MCF 10A (cell line): ENCODE data around the gene LRMDA. TPM values are rescaled to one million over a fixed set of nuclear protein-coding genes. Genes with fewer than 3 reads are reported as not detected.

Experiments used
- BruUV-seq: library from RNA; stranded (reverse); fragments of 400-500 nt; replicated peaks from 2 replicates; lab custom pipeline; 2021; lab: Mats Ljungman, UMichigan
- CTCF ChIA-PET: fragments of 300-600 bp; sonication (Branson Sonifier 250); formaldehyde crosslinking; extraction: SDS; loops from one replicate; lab custom pipeline; 2021; ENCODE audit warnings: antibody characterized with exemption, inconsistent platforms; lab: Yijun Ruan, JAX
- POLR2A ChIA-PET: fragments of 300-600, 350-650 bp; sonication (Branson Sonifier 250); formaldehyde crosslinking; extraction: SDS; loops from one replicate; lab custom pipeline; 2020; ENCODE audit warnings: antibody characterized with exemption, inconsistent platforms; lab: Yijun Ruan, JAX
- DNase-seq: peaks from one replicate; pipeline ENCODE4 v3.0.0-alpha.2; 2018; ENCODE audit not compliant: unreplicated experiment
- H3K27ac Mint-ChIP-seq: one replicate; pipeline ENCODE4 v1.8.0; 2022; ENCODE audit warnings: mild to moderate bottlenecking, low read depth, mixed read lengths; ENCODE audit not compliant: unreplicated experiment
- H3K27me3 Mint-ChIP-seq: one replicate; pipeline ENCODE4 v1.8.0; 2022; ENCODE audit warnings: mixed read lengths; ENCODE audit not compliant: insufficient read depth, unreplicated experiment
- H3K36me3 Mint-ChIP-seq: one replicate; pipeline ENCODE4 v1.8.0; 2022; ENCODE audit warnings: mild to moderate bottlenecking, moderate library complexity, mixed read lengths; ENCODE audit not compliant: insufficient read depth, unreplicated experiment
- H3K4me1 Mint-ChIP-seq: one replicate; pipeline ENCODE4 v1.8.0; 2022; ENCODE audit warnings: mixed read lengths; ENCODE audit not compliant: insufficient read depth, unreplicated experiment
- H3K4me3 Mint-ChIP-seq: one replicate; pipeline ENCODE4 v1.8.0; 2022; ENCODE audit warnings: mild to moderate bottlenecking, moderate library complexity, mixed read lengths; ENCODE audit not compliant: unreplicated experiment
- H3K9me3 Mint-ChIP-seq: one replicate; pipeline ENCODE4 v1.8.0; 2022; ENCODE audit warnings: mixed read lengths; ENCODE audit not compliant: unreplicated experiment
- intact Hi-C: fragments of 100-400 bp; cut with micrococcal nuclease; formaldehyde crosslinking; loops from 2 replicates; pipeline ENCODE4 v1.14.1; 2022
- total RNA-seq: library from RNA; stranded (reverse); gene quantifications from 2 replicates; pipeline ENCODE4 v1.2.3, GENCODE V29; 2022
- TF ChIP-seq, protein P1 (sequence below): fragments of 200-600 bp; IDR thresholded peaks from one replicate; pipeline ENCODE4 v1.8.0; 2022; ENCODE audit warnings: antibody characterized with exemption, mild to moderate bottlenecking; ENCODE audit not compliant: unreplicated experiment

Gene LRMDA
- total RNA-seq, 1 experiment from 2014 or later = not detected

DNA sequence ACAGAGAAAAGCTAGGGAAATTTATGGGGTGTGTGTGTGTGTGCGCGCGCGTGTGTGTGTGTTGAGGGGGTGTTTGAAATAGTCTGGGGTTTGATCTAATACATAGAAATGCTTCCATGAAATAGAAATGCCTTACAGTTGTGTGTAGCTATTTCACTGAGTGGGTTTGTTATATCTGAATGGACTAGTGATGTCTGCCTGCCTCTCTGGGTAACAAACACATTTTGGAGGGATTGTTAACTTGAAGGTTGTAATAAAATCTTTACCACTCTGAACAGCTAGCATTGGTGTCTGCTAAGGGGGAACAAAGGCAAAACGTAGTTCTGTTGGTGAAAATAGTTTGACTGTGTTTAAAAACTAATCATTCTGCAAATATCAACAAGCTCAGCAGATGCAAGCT, 509.3 kb downstream of the LRMDA start:
- ChIA-PET CTCF (interaction anchor here (0.6 to 1.0 kb wide), 3 partner anchors 17 to 1191 kb away, joined by 3 read pairs; no protein-coding TSS in a partner anchor), POLR2A (no interaction called here)
- Mint-ChIP-seq H3K36me3 (no peaks in the 10 kb centered on the region), H3K9me3 (peaks cover 8% of the 10 kb centered on the region), H3K27ac (no peak overlapping the region), H3K27me3 (peaks cover 37% of the 10 kb centered on the region), H3K4me3 (no peak overlapping the region), H3K4me1 (no peaks in the 10 kb centered on the region)
- TF ChIP-seq, protein P1, sequence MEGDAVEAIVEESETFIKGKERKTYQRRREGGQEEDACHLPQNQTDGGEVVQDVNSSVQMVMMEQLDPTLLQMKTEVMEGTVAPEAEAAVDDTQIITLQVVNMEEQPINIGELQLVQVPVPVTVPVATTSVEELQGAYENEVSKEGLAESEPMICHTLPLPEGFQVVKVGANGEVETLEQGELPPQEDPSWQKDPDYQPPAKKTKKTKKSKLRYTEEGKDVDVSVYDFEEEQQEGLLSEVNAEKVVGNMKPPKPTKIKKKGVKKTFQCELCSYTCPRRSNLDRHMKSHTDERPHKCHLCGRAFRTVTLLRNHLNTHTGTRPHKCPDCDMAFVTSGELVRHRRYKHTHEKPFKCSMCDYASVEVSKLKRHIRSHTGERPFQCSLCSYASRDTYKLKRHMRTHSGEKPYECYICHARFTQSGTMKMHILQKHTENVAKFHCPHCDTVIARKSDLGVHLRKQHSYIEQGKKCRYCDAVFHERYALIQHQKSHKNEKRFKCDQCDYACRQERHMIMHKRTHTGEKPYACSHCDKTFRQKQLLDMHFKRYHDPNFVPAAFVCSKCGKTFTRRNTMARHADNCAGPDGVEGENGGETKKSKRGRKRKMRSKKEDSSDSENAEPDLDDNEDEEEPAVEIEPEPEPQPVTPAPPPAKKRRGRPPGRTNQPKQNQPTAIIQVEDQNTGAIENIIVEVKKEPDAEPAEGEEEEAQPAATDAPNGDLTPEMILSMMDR = no peak
- intact Hi-C loops = no loop called here
- DNase-seq = no peak
- BruUV-seq = no TSS peak

DNA sequence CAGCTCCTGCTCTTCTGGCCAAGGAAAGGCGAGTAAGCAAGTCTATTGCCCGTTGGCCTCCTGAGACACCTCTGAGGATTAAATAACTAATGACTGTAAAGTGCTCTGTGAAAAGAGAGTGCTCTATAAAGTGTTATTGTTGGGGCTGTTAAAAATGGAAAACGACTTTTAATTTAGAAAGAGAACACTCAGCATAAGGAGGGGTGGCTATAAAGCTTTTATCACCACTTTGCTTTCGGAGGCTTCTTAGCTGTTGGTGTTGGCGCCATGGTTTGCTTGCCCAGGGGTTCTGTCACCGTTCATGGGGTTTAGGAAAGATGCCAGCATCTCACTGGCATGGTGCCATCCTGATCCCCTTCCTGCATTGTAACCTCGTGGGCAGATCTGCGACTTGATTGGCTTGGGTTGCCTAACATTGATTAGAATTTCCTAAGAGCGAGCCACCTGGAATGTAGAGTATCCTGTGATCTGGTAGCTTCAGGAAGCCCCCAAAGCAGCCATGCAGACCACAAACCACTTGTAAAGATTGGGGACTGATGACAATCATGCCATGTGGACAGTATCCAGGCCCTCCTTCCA, 509.9 kb downstream of the LRMDA start:
- no peak overlapping the region for H3K4me3 Mint-ChIP-seq
- intact Hi-C loops = no loop called here
- ChIA-PET CTCF (interaction anchor here (0.6 to 1.0 kb wide), 3 partner anchors 18 to 1191 kb away, joined by 3 read pairs; no protein-coding TSS in a partner anchor), POLR2A (no interaction called here)
- peaks cover 37% of the 10 kb centered on the region for H3K27me3 Mint-ChIP-seq
- H3K36me3 Mint-ChIP-seq = no peaks in the 10 kb centered on the region
- TF ChIP-seq, protein P1 = no peak
- DNase-seq = no peak
- BruUV-seq = no TSS peak
- no peaks in the 10 kb centered on the region for H3K4me1 Mint-ChIP-seq
- H3K27ac Mint-ChIP-seq = no peak overlapping the region
- H3K9me3 Mint-ChIP-seq = peaks cover 8% of the 10 kb centered on the region

DNA sequence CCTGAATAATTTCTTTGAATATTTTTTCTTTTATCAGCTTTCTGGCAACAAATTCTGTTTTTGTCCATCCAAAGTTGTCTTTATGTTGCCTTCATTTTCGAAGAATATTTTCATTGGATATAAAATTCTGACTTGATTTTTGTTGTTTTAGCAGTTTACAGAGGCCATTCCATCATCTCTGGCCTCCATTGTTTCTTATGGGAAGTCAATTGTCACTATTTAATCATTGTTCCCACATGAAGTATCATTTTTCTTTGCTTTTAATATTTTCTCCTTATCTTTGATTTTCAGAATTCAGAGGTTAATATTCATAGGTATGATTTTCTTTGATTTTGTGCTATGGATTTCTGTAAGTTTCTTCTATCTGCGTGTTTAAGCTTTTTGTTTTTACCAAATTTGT, 512.6 kb downstream of the LRMDA start:
- BruUV-seq = no TSS peak
- TF ChIP-seq, protein P1 = no peak
- no peaks in the 10 kb centered on the region for H3K36me3 Mint-ChIP-seq
- POLR2A ChIA-PET = no interaction called here
- H3K27ac Mint-ChIP-seq = no peak overlapping the region
- no peak for DNase-seq
- no peaks in the 10 kb centered on the region for H3K4me1 Mint-ChIP-seq
- H3K27me3 Mint-ChIP-seq = peaks cover 19% of the 10 kb centered on the region
- CTCF ChIA-PET = interaction anchor here (0.5 to 0.6 kb wide), 2 partner anchors 32 to 331 kb away, joined by 3 read pairs; no protein-coding TSS in a partner anchor
- no peak overlapping the region for H3K4me3 Mint-ChIP-seq
- intact Hi-C loops = no loop called here
- H3K9me3 Mint-ChIP-seq = peaks cover 8% of the 10 kb centered on the region

DNA sequence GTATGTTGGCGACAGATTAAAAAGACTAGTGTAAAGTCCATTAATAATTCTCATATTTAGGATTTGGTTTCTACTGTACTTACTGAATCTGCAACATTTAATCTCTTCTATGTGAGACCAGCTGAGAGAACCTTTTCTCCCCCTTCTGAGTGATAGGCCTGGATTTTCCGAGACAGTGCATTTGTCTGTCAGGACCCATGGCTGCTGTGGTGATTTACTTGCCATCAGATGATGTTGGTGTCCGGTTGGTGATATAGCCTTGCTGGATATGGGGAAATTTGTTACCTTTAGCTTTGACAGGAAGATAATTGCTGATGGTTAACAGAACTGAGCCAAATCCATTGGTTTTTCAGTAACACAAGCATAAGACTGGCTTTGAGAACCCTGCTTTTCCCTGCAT, 517.2 kb downstream of the LRMDA start:
- Mint-ChIP-seq H3K27me3 (no peaks in the 10 kb centered on the region), H3K4me1 (no peaks in the 10 kb centered on the region), H3K36me3 (no peaks in the 10 kb centered on the region), H3K4me3 (no peak overlapping the region), H3K9me3 (peaks cover 8% of the 10 kb centered on the region), H3K27ac (no peak overlapping the region)
- POLR2A ChIA-PET = interaction anchor here (0.8 kb wide), 1 partner anchor 22 kb away, joined by 3 read pairs; no protein-coding TSS in a partner anchor
- BruUV-seq = no TSS peak
- TF ChIP-seq, protein P1 = no peak
- no peak for DNase-seq
- CTCF ChIA-PET = no interaction called here
- intact Hi-C loops = no loop called here
